ENCODE results near the gene WNT9A.

WNT9A gene

DNA sequence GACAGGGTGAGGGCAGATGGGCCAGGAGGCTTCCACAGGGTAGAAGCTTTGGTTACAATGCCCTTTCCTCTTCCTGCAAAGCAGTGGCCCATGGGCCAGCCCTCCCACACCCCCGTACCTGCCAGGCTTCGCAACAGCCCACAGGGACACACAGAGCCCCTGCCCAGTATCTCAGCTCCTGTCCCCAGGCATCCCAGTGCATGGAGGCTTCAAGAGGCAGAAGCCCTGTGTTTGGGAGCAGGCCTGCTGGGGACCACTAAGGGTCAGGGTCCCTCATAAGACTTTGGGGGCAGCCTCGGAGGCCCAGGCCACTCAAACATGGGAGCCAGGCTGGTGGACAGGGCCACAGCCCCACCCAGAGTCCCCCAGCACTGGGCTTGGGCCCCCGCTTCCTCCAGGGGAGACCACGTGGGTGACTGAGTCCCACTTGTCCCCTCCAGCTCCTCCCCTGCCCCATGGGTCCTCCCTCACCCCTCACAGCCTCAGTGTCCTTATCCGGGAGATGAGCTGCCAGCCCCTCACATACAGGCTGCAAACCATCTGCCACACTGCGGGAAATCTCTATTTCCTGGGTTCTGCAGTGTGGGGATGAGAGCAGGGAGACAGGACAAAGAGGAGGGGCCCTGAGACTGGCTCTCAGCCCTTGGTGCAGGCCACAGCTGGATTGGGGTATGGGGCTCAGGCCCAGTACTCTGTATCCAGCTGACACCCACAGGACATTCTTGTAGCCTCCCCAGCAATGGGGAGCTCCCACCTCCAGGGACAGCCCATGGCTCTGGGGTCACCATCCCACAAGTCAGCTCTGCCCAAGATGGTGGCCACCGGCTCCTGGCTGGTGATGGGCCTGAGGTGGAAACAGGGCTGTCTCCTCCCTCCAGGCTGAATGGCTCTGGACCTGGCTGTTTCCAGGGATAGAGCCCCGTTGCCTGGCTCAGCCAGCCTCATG is 50.7 kb downstream of the WNT9A start:
- peak; percentile 1 for DNase-seq

DNA sequence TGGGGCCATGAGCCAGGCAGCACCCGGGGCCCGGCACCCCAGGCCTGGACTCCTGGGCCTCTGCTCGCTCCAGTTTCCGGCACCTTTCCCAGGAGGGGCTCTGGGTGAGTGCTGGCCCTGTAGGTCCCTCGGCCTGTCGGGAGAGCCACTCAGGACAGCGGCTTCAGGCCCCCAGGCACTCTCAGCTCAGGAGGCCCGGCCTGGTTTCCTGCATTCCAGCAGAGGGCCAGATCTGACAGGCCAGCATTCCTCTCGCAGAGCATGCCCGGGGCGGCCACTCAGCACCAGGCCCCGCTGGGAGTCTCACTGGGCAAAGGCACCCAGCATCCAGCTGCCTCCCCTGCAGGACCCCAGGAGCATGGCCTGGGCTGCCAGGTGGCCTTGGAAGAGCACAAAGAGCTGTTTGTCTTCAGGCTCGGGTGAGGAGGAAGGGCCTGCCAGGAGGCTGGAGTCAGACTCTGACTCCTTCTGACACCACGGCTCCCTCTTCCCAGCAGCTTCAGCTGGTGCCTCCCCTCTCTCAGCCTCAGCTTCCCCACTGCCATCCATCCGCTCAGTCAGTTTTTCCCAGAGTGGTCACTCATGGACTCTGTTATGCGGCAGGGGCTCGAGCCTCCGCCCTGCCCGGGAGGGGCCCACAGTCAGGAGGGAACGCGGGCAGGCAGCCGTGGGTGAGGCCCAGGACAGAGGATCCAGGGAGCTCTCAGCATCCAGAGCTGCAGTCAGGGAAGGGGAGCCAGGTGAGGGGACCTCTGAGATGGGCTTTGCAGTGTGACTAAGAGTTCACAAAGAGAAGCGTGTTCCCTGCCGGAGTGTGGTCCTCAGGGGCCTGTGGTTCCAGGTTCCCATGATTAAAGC is 51.7 kb downstream of the WNT9A start:
- peak; percentile 1 for DNase-seq

- DNase-seq = peak; percentile 0
Measured at GRCh38 chr1:227894831-227895451, 52.8 kb downstream of the WNT9A start.

- peak; percentile 1 for DNase-seq
Measured at GRCh38 chr1:227893949-227894721, 53.6 kb downstream of the WNT9A start.

GRCh38 chr1:227893300-227893948 is 54.3 kb downstream of the WNT9A start:
- peak; percentile 0 for DNase-seq

- DNase-seq = peak; percentile 0
Measured at GRCh38 chr1:227892489-227893299, 55.0 kb downstream of the WNT9A start.

DNA sequence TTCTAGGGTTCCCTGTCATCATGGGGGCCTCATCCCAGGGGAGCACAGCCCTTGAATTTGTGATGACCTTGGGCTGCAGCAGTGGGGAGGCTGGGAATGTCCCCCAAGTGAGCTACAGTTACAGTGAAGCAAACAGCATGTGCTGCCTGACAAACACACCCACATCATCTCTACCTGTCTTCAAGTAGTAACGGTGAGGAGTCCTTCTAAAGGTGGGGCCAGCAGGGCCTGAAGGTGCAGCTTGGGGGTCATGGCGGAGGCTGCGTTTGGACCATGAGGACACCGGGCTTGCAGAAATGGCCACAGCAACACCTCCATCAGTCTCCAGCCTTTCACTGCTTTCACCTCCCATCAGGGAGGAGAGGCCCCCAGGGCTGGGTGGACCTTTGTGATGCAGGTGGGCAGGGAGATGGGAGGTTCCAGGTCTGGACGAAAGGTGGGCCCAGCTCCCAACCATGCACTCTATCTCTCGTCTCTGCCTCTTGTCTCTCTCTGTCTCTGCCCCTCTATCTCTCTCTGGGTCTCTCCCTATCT is 55.7 kb downstream of the WNT9A start:
- DNase-seq = no peak

DNA sequence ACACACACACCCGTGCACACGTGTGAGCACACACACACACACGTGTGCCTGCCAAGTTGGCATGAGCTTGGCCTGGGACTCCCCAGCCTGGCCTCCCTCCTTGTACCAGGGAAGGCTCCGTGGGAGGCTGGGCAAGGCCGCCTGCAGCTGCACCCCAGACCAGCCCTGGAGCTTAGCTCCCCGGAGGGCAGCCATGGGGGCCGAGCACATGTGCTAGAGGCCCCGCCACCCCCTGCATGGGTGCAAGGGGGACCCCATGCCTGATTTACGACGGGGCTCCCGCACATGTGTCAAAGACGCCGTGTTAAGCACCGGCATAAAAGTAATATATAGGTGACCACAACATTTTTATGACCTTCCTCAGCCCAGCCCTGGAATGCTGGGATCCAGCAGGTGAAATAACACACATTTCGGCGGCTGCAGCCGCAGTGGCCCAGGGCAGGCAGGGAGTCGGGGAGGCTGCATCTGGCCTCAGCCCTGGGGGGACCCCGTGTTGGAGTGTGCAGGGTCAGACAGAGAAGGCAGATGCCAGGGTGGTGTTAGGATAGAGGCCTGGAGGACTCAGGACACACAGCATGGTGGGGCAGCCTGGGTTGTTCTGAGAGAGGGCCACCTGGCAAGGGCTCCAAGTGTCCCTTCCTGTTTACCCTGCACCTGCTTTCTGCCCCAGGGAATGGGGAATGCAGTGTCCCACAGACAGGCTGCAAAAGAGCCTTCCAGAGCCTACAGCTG is 56.3 kb downstream of the WNT9A start:
- no peak for DNase-seq

- no peak for DNase-seq
Measured at GRCh38 chr1:227890451-227891222, 57.1 kb downstream of the WNT9A start.

DNA sequence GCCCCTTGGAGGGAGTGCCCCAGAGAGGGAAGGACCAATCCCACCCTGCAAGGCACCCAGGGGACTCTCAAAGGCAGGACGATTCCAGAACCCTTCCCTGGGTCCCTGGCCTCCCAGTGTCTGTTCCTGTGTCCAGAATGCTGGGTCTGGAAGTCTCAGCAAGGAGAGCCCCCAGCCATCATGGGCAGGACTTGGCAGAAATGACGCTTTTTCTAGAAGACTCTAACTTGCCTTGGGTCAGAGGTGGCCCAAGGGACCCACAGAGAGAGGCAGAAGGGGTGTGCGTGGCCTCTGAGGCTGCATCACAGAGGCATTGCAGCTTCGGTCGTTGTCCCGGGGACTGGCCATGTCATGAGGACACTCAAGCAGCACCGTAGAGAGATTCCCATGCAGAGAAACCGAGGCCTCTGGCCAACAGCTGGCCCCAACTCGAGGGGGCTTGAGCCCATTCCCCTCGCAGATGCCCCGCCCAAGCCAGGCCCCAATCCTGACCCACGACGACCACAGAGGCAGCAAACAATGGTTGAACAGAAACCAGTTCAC is 57.8 kb downstream of the WNT9A start:
- DNase-seq = no peak

DNA sequence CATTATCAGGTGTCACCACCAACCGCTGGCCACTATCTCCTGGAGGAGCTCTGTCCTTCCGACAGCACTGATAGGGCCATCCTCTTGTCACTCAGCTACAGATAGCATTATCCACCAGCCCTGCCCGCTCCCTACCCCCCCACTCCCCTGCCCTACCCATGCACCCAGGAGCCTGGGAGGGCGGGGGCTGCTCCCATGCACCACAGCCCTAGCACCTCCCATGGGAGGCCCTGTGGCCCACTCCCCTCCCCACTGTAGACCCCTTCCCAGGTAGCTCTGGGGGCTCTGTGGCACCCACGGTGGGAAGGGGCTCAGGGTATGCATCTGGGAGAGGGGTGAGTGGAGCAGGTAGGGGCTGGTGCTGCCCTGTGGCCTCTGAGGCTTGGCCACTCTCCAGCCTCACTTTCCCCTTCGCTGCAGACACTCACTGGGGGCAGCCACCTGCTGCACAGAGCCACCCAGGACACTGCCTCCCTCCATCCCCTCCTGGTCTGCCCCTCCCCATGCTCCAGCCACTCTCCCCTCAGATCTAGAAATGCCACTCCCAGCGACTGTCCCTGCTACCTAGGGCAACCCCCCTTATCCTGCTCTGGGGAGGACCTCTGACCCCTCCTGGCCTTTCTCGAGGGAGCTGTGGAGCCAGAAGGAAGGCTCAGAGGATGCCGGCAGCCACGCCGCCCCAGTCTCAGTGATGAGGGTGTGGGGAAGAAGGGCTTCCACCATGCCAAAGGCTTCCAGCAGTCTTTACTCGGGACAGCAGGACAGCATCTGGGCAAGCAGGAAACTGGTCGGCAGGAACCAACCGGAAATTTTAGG is 58.5 kb downstream of the WNT9A start:
- DNase-seq = no peak

- no peak for DNase-seq
Measured at GRCh38 chr1:227888404-227889046, 59.2 kb downstream of the WNT9A start.

DNA sequence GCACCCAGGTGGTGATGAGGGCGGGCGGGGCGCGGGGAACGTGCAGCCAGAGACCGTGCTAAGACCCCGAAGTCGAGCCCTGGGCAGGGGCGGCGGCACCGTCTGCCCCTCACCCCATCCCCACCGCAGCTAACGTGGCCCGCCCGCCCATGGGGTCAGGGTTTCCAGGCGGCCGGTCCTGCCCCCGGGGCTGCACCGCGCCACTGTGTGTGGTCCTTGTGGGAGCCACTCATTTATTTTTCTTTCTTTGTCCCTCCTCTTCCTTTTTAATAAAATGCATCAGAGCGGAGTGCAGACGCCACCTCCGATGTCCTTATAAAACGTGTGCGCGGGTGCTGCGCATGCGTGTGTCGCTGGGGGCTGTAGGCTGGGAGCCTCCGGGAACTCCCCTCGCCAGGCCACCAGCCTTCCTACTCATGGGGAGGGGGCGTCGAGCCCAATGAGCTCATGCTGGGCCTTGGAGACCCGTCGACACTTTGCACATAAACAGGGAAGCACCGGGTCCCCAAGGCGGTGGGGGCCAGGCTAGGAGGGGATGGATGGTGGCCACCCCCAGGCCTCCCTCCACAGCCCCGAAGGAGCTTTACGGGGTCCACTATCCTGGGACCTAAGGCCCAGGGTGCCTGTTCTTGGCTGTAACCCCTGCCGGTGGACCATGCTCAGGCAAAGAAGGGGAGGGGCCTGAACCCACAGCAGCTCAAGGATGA is 59.9 kb downstream of the WNT9A start:
- DNase-seq = peak; percentile 52

GRCh38 chr1:227886993-227887696 is 60.6 kb downstream of the WNT9A start:
- peak; percentile 30 for DNase-seq

GRCh38 chr1:227886503-227886961 is 61.2 kb downstream of the WNT9A start:
- DNase-seq = no peak
